OCI-LY1 (cell line): ENCODE data around the gene SQOR.

Experiments used
- H2AFZ ChIP-seq: fragments of 200-600 bp; sonication (generic), shearing (Covaris generic); 2 replicates; pipeline ENCODE4 v1.6.0; 2014; ENCODE audit warnings: antibody characterized with exemption, mild to moderate bottlenecking, low read length
- H3F3A ChIP-seq: fragments of 200-600 bp; sonication (generic), shearing (Covaris generic); 2 replicates; pipeline ENCODE4 v1.6.0; 2014; ENCODE audit warnings: mild to moderate bottlenecking, antibody characterized with exemption, low read length, moderate library complexity; ENCODE audit not compliant: insufficient read depth
- H3K27ac ChIP-seq: fragments of 200-600 bp; sonication (generic); 2 replicates; pipeline ENCODE4 v1.5.1; 2014; ENCODE audit warnings: low read length, mixed run types, mild to moderate bottlenecking, low read depth; ENCODE audit not compliant: poor library complexity, severe bottlenecking
- H3K27me3 ChIP-seq: fragments of 200-600 bp; sonication (generic); 2 replicates; pipeline ENCODE4 v1.6.0; 2014; ENCODE audit warnings: antibody characterized with exemption, mild to moderate bottlenecking, low read length, moderate library complexity; ENCODE audit not compliant: insufficient read depth
- H3K36me3 ChIP-seq: fragments of 200-600 bp; sonication (generic); 2 replicates; pipeline ENCODE4 v1.6.1; 2014; ENCODE audit warnings: mild to moderate bottlenecking, antibody characterized with exemption, low read length, moderate library complexity, mixed read lengths; ENCODE audit not compliant: insufficient read depth
- H3K4me1 ChIP-seq: fragments of 200-600 bp; sonication (generic); 2 replicates; pipeline ENCODE4 v1.5.1; 2014; ENCODE audit warnings: mild to moderate bottlenecking, low read length, moderate library complexity; ENCODE audit not compliant: insufficient read depth, severe bottlenecking
- H3K4me2 ChIP-seq: fragments of 200-600 bp; sonication (generic), shearing (Covaris generic); 2 replicates; pipeline ENCODE4 v1.6.1; 2014; ENCODE audit warnings: low read length
- H3K4me3 ChIP-seq: fragments of 200-600 bp; sonication (generic); 2 replicates; pipeline ENCODE4 v1.5.1; 2014; ENCODE audit warnings: low read length, low read depth, mild to moderate bottlenecking, mixed read lengths; ENCODE audit not compliant: poor library complexity, severe bottlenecking
- H3K79me2 ChIP-seq: fragments of 200-600 bp; shearing (Covaris generic); 2 replicates; pipeline ENCODE4 v1.6.1; 2016; ENCODE audit warnings: mixed run types, low read length, mixed read lengths; ENCODE audit not compliant: insufficient read depth
- H3K9ac ChIP-seq: fragments of 200-600 bp; sonication (generic), shearing (Covaris generic); 2 replicates; pipeline ENCODE4 v1.6.1; 2014; ENCODE audit warnings: mild to moderate bottlenecking, low read length, mixed read lengths
- H3K9me2 ChIP-seq: fragments of 200-600 bp; sonication (generic), shearing (Covaris generic); 2 replicates; pipeline ENCODE4 v1.6.1; 2014; ENCODE audit warnings: low read depth, mild to moderate bottlenecking, low read length, mixed read lengths
- H3K9me3 ChIP-seq: fragments of 200-600 bp; shearing (Covaris generic); 2 replicates; pipeline ENCODE4 v1.6.1; 2014; ENCODE audit warnings: low read length, mixed read lengths
- H4K20me1 ChIP-seq: fragments of 200-600 bp; sonication (generic), shearing (Covaris generic); 2 replicates; pipeline ENCODE4 v1.6.0; 2016; ENCODE audit warnings: mild to moderate bottlenecking, low read length; ENCODE audit not compliant: insufficient read depth
- EZH2 ChIP-seq: fragments of 200-600 bp; sonication (generic), shearing (Covaris generic); IDR thresholded peaks from 2 replicates; pipeline ENCODE4 v1.8.0; 2017; ENCODE audit warnings: borderline replicate concordance, mixed run types, mild to moderate bottlenecking, antibody characterized with exemption, low read length, moderate library complexity, mixed read lengths
- TF ChIP-seq, protein P1 (sequence below): fragments of 200-600 bp; sonication (generic), shearing (Covaris generic); IDR thresholded peaks from 2 replicates; pipeline ENCODE4 v1.5.1; 2017; ENCODE audit warnings: mild to moderate bottlenecking, antibody characterized with exemption, low read length, moderate library complexity, mixed read lengths

Gene SQOR

DNA sequence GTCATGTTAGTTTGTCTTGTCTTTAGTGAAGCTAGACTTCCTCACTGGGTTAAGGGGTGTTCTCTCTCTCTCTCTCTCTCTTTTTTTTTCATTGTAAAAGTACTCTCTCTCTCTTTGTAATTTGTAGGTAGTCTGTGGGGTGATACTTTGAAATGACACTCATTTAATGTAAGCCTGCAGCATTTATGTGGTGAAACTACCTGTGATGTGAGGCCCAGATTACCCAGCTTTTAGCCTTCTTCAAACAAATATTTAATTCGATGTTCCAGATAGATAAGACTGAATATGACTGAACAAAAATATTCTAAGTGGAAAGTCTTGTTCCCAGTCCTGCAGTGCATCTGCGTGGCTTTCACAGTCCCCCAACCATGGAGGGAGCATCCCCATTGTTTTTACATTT, 49.7 kb downstream of the SQOR start:
- no peak overlapping the region for H3K27ac ChIP-seq
- H3K9me2 ChIP-seq = no peaks in the 10 kb centered on the region
- H3K9ac ChIP-seq = no peak overlapping the region
- no peak overlapping the region for H3K4me2 ChIP-seq
- no peaks in the 10 kb centered on the region for H3K4me1 ChIP-seq
- no peaks in the 10 kb centered on the region for H3F3A ChIP-seq
- no peaks in the 10 kb centered on the region for H3K9me3 ChIP-seq
- H3K36me3 ChIP-seq = no peaks in the 10 kb centered on the region
- no peak overlapping the region for H3K4me3 ChIP-seq
- H3K27me3 ChIP-seq = no peaks in the 10 kb centered on the region
- no peaks in the 10 kb centered on the region for H4K20me1 ChIP-seq
- no peak overlapping the region for H2AFZ ChIP-seq
- TF ChIP-seq, protein P1, sequence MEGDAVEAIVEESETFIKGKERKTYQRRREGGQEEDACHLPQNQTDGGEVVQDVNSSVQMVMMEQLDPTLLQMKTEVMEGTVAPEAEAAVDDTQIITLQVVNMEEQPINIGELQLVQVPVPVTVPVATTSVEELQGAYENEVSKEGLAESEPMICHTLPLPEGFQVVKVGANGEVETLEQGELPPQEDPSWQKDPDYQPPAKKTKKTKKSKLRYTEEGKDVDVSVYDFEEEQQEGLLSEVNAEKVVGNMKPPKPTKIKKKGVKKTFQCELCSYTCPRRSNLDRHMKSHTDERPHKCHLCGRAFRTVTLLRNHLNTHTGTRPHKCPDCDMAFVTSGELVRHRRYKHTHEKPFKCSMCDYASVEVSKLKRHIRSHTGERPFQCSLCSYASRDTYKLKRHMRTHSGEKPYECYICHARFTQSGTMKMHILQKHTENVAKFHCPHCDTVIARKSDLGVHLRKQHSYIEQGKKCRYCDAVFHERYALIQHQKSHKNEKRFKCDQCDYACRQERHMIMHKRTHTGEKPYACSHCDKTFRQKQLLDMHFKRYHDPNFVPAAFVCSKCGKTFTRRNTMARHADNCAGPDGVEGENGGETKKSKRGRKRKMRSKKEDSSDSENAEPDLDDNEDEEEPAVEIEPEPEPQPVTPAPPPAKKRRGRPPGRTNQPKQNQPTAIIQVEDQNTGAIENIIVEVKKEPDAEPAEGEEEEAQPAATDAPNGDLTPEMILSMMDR = no peak
- TF ChIP-seq EZH2 = no peak
- no peaks in the 10 kb centered on the region for H3K79me2 ChIP-seq

DNA sequence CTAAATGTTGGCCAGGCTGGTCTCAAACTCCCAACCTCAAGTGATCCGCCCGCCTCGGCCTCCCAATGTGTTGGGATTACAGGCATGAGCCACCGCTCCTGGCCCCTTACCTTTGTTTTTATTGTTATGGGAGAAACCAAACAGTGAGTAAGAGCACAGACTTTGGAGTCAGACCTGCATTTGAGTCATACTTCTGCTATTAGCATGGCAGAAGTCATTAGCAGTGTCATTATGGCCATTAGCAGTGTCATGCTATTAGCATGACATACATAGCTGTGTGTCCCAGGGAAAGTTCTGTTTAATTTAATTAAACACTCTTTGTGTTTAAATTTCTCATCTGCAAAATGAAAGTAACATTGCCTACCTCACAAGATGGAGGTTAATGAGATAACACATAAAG, 54.8 kb downstream of the SQOR start:
- Histone ChIP-seq H3K27me3 (0 out of 2 replicates have a peak, but pooled peaks cover 4% of the 10 kb centered on the region), H3K27ac (no peak overlapping the region)

DNA sequence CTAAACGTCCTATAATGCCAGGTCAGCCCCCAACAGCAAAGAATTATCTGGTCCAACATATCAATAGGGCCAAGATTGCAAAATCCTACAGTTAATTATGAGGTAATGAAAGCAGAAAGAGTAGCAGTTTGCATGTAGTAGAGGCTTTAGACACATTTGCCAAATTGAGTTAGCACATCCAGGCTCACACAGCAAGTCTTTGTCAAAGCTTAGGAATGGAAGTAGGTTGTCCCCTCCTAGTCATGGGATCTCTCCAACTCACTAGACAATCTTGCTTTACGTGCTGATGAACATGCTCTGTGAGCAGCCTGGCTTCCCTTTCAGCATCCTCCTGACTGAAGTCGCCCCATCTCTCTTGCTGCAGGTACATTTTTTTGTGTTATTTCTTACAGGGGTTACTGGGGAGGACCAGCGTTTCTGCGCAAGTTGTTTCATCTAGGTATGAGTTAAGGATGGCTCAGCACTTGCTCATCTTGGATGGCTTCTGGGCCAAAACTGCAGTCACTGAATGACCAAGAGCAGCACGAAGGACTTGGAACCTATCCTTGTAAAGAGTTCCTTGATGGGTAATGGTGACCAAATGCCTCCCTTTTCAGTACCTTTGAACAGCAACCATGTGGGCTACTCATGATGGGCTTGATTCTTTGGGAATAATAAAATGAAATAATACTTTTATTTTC, 55.9 kb downstream of the SQOR start:
- TF ChIP-seq, protein P1 = no peak
- Histone ChIP-seq H3K4me1 (no peaks in the 10 kb centered on the region), H3K4me3 (no peak overlapping the region), H3K9me2 (no peaks in the 10 kb centered on the region), H3K36me3 (no peaks in the 10 kb centered on the region), H3K79me2 (no peaks in the 10 kb centered on the region), H3K4me2 (no peak overlapping the region), H3K9me3 (no peaks in the 10 kb centered on the region), H4K20me1 (no peaks in the 10 kb centered on the region), H2AFZ (no peak overlapping the region), H3F3A (no peaks in the 10 kb centered on the region), H3K9ac (no peak overlapping the region), H3K27me3 (0 out of 2 replicates have a peak, but pooled peaks cover 4% of the 10 kb centered on the region), H3K27ac (no peak overlapping the region)

More for the DNA sequence above, 54.8 kb downstream of the SQOR start:
- Histone ChIP-seq H3K4me2 (no peak overlapping the region), H4K20me1 (no peaks in the 10 kb centered on the region), H3K9me3 (no peaks in the 10 kb centered on the region), H3F3A (no peaks in the 10 kb centered on the region), H3K9me2 (no peaks in the 10 kb centered on the region), H3K36me3 (no peaks in the 10 kb centered on the region), H3K4me3 (no peak overlapping the region), H3K9ac (no peak overlapping the region), H3K4me1 (no peaks in the 10 kb centered on the region), H3K79me2 (no peaks in the 10 kb centered on the region), H2AFZ (no peak overlapping the region)
- TF ChIP-seq EZH2 = no peak
- TF ChIP-seq, protein P1 = no peak
